WERI-Rb-1 (cell line): ENCODE results near the gene TRDMT1.

Experiments used
- DNase-seq: peaks from one replicate; pipeline ENCODE4 v3.0.0-alpha.2; 2020
- H3K27ac ChIP-seq: fragments of 250-450 bp; sonication (Bioruptor Pico); 2 replicates; pipeline ENCODE4 v1.5.1; 2020; ENCODE audit warnings: mild to moderate bottlenecking, moderate library complexity
- H3K27me3 ChIP-seq: fragments of 250-450 bp; sonication (Bioruptor Pico); 2 replicates; pipeline ENCODE4 v1.5.1; 2021; ENCODE audit warnings: mild to moderate bottlenecking, low read depth, moderate library complexity; ENCODE audit not compliant: insufficient read depth, severe bottlenecking
- H3K36me3 ChIP-seq: fragments of 250-450 bp; sonication (Bioruptor Pico); 2 replicates; pipeline ENCODE4 v1.5.1; 2020; ENCODE audit warnings: mild to moderate bottlenecking, moderate library complexity
- H3K4me3 ChIP-seq: 2 replicates; pipeline ENCODE4 v1.5.1; 2011; ENCODE audit warnings: low read depth, mild to moderate bottlenecking, control low read depth, low read length
- H3K9me3 ChIP-seq: fragments of 250-450 bp; sonication (Bioruptor Pico); 2 replicates; pipeline ENCODE4 v1.5.1; 2021; ENCODE audit warnings: mild to moderate bottlenecking, moderate library complexity; ENCODE audit not compliant: severe bottlenecking
- TF ChIP-seq, protein P1 (sequence below): IDR thresholded peaks from 2 replicates; pipeline ENCODE4 v1.5.1; 2011; ENCODE audit warnings: low read depth, mild to moderate bottlenecking, control low read depth, inconsistent platforms, low read length

TRDMT1 gene

DNA sequence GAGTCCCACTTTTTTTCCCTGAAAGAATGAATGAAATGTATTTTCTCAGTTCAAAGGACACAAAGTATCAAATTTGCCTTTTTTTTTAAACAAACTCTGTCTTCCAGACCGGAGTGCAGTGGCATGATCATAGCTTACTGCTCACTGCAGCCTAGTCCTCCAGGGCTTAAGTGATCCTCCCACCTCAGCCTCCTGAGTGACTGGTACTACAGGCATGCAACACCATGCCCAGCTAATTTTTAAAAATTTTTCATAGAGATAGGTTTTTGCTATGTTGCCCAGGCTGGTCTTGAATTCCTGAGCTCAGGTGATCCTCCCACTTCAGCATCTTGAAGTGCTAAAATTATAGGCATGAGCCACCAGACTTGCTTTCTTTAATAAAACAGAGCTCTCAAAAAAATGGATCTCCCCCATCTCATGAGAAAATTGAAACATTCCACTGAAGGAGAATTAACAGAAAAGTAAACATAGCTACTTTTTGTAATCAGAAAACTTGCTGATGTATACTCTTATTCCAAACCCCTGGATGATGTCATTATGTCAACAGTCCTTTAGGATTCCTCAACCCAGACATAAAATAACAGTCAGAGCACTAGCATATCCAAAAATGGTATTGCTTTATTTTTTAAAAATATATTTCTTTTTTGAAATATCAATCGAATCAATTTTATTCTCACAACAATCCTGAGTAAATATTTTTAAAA lies 12.3 kb upstream of the TRDMT1 start:
- Histone ChIP-seq H3K27ac (no peak overlapping the region), H3K9me3 (no peaks in the 10 kb centered on the region)
- DNase-seq = no peak

DNA sequence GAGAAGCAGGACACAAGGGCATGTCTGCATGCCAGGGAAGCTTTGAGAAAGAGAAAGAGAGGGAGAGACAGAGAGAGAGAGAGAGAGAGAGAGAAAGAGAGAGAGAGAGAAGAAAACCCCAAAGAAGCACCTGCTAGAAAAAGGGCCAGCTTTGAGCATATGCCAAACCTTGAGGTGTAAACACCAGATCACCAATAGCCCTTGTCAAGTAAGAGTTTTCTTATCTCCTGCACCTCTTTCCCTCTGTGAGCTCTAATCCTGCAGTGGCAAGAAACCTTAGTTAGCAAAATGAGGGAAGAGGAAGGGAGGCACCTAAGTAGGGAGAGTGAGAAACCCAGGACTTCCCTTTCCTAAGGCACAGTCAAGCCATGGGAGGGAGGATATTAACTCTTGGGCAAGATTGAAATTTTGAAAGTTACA lies 11.3 kb upstream of the TRDMT1 start:
- no peak for DNase-seq
- H3K4me3 ChIP-seq = no peak overlapping the region
- no peaks in the 10 kb centered on the region for H3K9me3 ChIP-seq
- no peak overlapping the region for H3K27ac ChIP-seq
- TF ChIP-seq, protein P1, sequence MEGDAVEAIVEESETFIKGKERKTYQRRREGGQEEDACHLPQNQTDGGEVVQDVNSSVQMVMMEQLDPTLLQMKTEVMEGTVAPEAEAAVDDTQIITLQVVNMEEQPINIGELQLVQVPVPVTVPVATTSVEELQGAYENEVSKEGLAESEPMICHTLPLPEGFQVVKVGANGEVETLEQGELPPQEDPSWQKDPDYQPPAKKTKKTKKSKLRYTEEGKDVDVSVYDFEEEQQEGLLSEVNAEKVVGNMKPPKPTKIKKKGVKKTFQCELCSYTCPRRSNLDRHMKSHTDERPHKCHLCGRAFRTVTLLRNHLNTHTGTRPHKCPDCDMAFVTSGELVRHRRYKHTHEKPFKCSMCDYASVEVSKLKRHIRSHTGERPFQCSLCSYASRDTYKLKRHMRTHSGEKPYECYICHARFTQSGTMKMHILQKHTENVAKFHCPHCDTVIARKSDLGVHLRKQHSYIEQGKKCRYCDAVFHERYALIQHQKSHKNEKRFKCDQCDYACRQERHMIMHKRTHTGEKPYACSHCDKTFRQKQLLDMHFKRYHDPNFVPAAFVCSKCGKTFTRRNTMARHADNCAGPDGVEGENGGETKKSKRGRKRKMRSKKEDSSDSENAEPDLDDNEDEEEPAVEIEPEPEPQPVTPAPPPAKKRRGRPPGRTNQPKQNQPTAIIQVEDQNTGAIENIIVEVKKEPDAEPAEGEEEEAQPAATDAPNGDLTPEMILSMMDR = no peak
- H3K27me3 ChIP-seq = no peaks in the 10 kb centered on the region
- no peaks in the 10 kb centered on the region for H3K36me3 ChIP-seq

More for the DNA sequence above, 12.3 kb upstream of the TRDMT1 start:
- Histone ChIP-seq H3K27me3 (no peaks in the 10 kb centered on the region), H3K36me3 (no peaks in the 10 kb centered on the region), H3K4me3 (no peak overlapping the region)
- TF ChIP-seq, protein P1 = no peak

DNA sequence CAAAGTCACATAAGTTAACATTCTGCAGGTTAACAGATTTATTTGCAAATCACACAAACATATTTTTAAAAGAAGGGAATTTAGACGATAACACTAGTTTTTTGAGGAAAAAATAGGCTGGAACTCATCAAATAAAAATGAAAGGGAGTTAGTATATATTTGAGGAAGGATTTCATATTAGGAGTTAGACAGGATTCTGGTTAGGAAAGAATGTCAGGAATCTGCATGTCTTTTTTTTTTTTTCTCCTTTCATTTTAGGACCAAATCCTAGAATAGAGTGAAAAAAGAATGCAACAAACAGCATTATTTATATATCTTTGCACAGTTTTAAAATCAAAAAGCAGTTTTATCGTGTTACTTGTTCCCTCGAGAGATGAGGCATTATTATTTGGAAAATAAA lies 8.9 kb upstream of the TRDMT1 start:
- no peak overlapping the region for H3K27ac ChIP-seq
- H3K4me3 ChIP-seq = no peak overlapping the region
- DNase-seq = no peak
- no peaks in the 10 kb centered on the region for H3K9me3 ChIP-seq
- no peaks in the 10 kb centered on the region for H3K27me3 ChIP-seq
- TF ChIP-seq, protein P1 = no peak
- no peaks in the 10 kb centered on the region for H3K36me3 ChIP-seq

DNA sequence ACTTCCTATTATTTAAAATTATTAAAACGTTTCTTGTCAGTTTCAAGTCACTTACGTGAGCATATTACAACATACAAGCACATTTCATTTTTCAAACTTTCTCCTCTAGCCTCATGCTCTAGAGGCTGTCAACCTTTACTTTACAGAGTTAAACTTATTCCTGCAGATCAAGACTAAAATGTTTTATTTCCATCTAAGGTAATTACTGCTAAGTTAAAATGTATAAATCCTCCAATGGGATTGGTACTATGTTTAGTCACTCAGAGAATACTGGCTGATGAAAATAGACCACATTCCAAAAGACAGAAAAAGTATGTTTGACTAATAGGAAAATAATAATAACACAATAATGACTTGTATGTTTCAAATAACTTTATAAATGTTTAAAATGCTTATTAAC lies 8.4 kb upstream of the TRDMT1 start:
- Histone ChIP-seq H3K27ac (no peak overlapping the region), H3K36me3 (no peaks in the 10 kb centered on the region), H3K4me3 (no peak overlapping the region), H3K9me3 (no peaks in the 10 kb centered on the region), H3K27me3 (no peaks in the 10 kb centered on the region)
- TF ChIP-seq, protein P1 = no peak
- no peak for DNase-seq

DNA sequence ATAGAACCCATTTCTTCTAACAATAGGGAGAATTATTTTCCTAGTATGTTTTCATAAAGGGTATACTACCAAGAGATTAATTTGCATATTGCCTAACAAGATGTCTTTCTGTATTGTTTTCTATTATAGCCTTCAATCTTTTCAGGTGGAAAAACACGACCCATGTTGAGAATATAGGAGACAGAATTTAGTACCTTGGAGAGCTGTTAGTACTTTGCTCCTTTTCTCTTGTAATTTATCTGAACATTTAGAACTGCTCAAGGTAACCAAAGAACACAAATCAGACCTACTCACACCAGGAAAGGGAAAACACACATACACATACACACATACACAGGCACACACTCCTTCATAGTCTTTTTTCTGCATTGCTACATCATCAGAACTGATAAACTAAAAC lies 7.8 kb upstream of the TRDMT1 start:
- H3K27ac ChIP-seq = no peak overlapping the region
- H3K9me3 ChIP-seq = no peaks in the 10 kb centered on the region
- DNase-seq = no peak
- no peaks in the 10 kb centered on the region for H3K27me3 ChIP-seq
- TF ChIP-seq, protein P1 = no peak
- H3K4me3 ChIP-seq = no peak overlapping the region
- no peaks in the 10 kb centered on the region for H3K36me3 ChIP-seq

DNA sequence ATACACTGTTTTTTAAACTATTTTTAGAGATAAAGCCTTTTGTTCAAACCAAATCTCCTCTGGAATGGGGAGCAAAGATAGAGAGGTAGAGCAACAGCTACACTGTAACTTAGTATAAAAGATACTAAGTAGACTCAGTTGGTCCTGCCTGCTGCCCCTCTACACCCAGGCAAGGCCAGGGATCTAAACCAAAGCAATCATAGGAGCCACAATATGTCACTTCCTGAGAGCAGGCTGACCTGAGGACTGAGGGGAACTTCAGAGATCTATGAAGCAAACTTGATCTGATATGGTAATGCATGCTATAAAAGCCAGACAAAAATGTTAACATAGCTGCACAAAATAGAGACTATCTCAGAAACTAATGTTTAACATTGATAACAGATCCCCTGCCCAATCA lies 7.0 kb upstream of the TRDMT1 start:
- Histone ChIP-seq H3K9me3 (no peaks in the 10 kb centered on the region), H3K4me3 (no peak overlapping the region), H3K27me3 (no peaks in the 10 kb centered on the region), H3K27ac (no peak overlapping the region), H3K36me3 (no peaks in the 10 kb centered on the region)
- TF ChIP-seq, protein P1 = no peak
- no peak for DNase-seq
